MM.1S (cell line): ENCODE results near the gene CA12.

Source experiments
- EZH2 ChIP-seq: fragments of 300-600 bp; sonication (generic); optimal IDR thresholded peaks from 2 replicates; pipeline ENCODE3; 2017; ENCODE audit warnings: low read depth, mild to moderate bottlenecking, antibody characterized with exemption, low read length, mixed read lengths
- EZH2phosphoT487 ChIP-seq: fragments of 300-600 bp; sonication (generic); IDR thresholded peaks from 2 replicates; pipeline ENCODE4 v1.6.1; 2018; ENCODE audit warnings: antibody characterized with exemption, low read length
- TF ChIP-seq, protein P1 (sequence below): fragments of 300-600 bp; sonication (generic); IDR thresholded peaks from 2 replicates; pipeline ENCODE4 v1.5.1; 2016; ENCODE audit warnings: antibody characterized with exemption, low read length, mixed read lengths

GRCh38 chr15:63349156-63349555 is 32.5 kb downstream of the CA12 start:
- TF ChIP-seq, protein P1, sequence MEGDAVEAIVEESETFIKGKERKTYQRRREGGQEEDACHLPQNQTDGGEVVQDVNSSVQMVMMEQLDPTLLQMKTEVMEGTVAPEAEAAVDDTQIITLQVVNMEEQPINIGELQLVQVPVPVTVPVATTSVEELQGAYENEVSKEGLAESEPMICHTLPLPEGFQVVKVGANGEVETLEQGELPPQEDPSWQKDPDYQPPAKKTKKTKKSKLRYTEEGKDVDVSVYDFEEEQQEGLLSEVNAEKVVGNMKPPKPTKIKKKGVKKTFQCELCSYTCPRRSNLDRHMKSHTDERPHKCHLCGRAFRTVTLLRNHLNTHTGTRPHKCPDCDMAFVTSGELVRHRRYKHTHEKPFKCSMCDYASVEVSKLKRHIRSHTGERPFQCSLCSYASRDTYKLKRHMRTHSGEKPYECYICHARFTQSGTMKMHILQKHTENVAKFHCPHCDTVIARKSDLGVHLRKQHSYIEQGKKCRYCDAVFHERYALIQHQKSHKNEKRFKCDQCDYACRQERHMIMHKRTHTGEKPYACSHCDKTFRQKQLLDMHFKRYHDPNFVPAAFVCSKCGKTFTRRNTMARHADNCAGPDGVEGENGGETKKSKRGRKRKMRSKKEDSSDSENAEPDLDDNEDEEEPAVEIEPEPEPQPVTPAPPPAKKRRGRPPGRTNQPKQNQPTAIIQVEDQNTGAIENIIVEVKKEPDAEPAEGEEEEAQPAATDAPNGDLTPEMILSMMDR: no peak
- TF ChIP-seq EZH2phosphoT487 (no peak), EZH2 (no peak)
